Transverse colon (tissue), 4 donors: Measurements from ENCODE around the gene SKP2. TPM values are rescaled to one million over a fixed set of nuclear protein-coding genes. Genes with fewer than 3 reads are reported as not detected.

Source experiments
- DNase-seq: peaks from one replicate; pipeline ENCODE4 v3.0.0-alpha.2; 2019
- H3K27ac ChIP-seq, 4 donors: fragments of 200-600 bp; sonication (generic); 2 replicates each; pipeline ENCODE4 v1.5.1; 2016 to 2018; ENCODE audit warnings: inconsistent platforms in 4 of 4
- H3K27me3 ChIP-seq: fragments of 200-600 bp; sonication (generic); 2 replicates; pipeline ENCODE4 v1.5.1; 2017; ENCODE audit warnings: inconsistent platforms
- H3K36me3 ChIP-seq, 4 donors: fragments of 200-600 bp; sonication (generic); 2 replicates each; pipeline ENCODE4 v1.5.1; 2017 to 2019; ENCODE audit warnings: inconsistent platforms in 4 of 4
- H3K4me1 ChIP-seq, 4 donors: fragments of 200-600 bp; sonication (generic); 2 replicates each; pipeline ENCODE4 v1.5.1; 2017 to 2020; ENCODE audit warnings: inconsistent platforms in 4 of 4
- H3K4me3 ChIP-seq, 4 donors: fragments of 200-600 bp; sonication (generic); 1 replicate in 1 of 4; 2 replicates in 3 of 4; pipeline versions ENCODE4 v1.5.1 to v1.6.1; 2017 to 2019; ENCODE audit warnings: inconsistent platforms in 4 of 4
- H3K9me3 ChIP-seq, 2 donors: fragments of 200-600 bp; sonication (generic); 2 replicates each; pipeline ENCODE4 v1.5.1; 2017 to 2019; ENCODE audit warnings: inconsistent platforms in 2 of 2
- EP300 ChIP-seq: sonication (generic); formaldehyde crosslinking; IDR thresholded peaks from one replicate; pipeline ENCODE4 v1.6.1; 2017; ENCODE audit warnings: antibody characterized with exemption, low read depth
- POLR2A ChIP-seq: fragments of 450-650 bp; IDR thresholded peaks from one replicate; pipeline ENCODE4 v1.6.1; 2016; ENCODE audit warnings: antibody characterized with exemption, mild to moderate bottlenecking, moderate library complexity
- POLR2AphosphoS5 ChIP-seq, 3 donors: sonication (generic); formaldehyde crosslinking; IDR thresholded peaks; one replicate each; pipeline ENCODE4 v1.6.1; 2016; ENCODE audit warnings: antibody characterized with exemption in 3 of 3
- WGBS, 2 donors: methylation state at CpG; one replicate each; pipeline ENCODE4 v1.1.5; 2018; ENCODE audit warnings: low coverage in 1 of 2; 5-methylcytosine and 5-hydroxymethylcytosine counted together
- in situ Hi-C, 4 donors: fragments of 200-750 bp; cut with MboI; loops; one replicate each; pipeline versions ENCODE4 v1.15.0 to v1.15.1; 2017; ENCODE audit warnings: low sequenced_read_pairs in 3 of 4, low pct_ligation_motif_present in 1 of 4, low pct_unique_long_range_greater_than_20kb in 1 of 4
- intact Hi-C: fragments of 100-400 bp; cut with DNase I; formaldehyde crosslinking; loops from one replicate; pipeline ENCODE4 v1.15.1; 2023; ENCODE audit warnings: low total_unique reads
- total RNA-seq, 4 donors: library from RNA; depleted of rRNA; stranded (reverse); fragments of >200 nt; gene quantifications; one replicate each; pipeline ENCODE4 v1.1.0, GENCODE V29; 2016
- TF ChIP-seq, protein P1 (sequence below), 5 experiments: fragments of 200-600 bp in 3 of 5; fragments of 450-650 bp in 2 of 5; sonication (generic) in 3 of 5; IDR thresholded peaks; 1 replicate in 2 of 5; 2 replicates in 3 of 5; pipeline ENCODE4 v1.5.1; 2016 to 2017; ENCODE audit warnings: antibody characterized with exemption in 5 of 5, inconsistent platforms in 3 of 5, mild to moderate bottlenecking in 2 of 5, moderate library complexity in 1 of 5

SKP2 gene
- total RNA-seq, 4 donors from 2014 or later = 1.1 to 12.4 (median 8.6) TPM

DNA sequence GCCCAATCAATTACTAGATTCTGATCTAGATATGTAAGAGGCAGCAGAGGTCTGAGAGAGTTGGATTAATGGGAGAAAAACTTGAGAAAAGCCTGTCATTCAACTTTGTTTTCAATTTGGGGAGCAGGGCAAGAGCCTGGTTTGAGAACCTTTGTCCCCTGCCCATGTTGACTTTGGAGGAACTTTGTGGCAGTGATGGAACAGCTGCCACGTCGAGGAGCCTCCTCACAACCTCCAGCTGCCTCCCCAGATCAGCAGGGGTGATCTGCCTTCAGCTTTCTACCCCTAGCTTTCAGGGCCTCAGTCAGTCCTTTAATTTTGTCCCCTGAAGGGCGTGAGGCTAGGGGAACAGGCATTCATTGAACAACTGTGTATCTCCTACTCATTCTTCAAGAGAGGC, 8.7 kb downstream of the SKP2 start:
- Histone ChIP-seq H3K36me3 (peaks cover 0 to 4% (median 0%) of the 10 kb centered on the region in 4 donors), H3K4me1 (no peaks in the 10 kb centered on the region), H3K9me3 (no peaks in the 10 kb centered on the region), H3K4me3 (no peak overlapping the region), H3K27me3 (no peaks in the 10 kb centered on the region), H3K27ac (no peak overlapping the region)
- TF ChIP-seq POLR2A (no peak), EP300 (no peak), POLR2AphosphoS5 (IDR thresholded peaks at IDR 0.05) (no peak)
- TF ChIP-seq, protein P1, sequence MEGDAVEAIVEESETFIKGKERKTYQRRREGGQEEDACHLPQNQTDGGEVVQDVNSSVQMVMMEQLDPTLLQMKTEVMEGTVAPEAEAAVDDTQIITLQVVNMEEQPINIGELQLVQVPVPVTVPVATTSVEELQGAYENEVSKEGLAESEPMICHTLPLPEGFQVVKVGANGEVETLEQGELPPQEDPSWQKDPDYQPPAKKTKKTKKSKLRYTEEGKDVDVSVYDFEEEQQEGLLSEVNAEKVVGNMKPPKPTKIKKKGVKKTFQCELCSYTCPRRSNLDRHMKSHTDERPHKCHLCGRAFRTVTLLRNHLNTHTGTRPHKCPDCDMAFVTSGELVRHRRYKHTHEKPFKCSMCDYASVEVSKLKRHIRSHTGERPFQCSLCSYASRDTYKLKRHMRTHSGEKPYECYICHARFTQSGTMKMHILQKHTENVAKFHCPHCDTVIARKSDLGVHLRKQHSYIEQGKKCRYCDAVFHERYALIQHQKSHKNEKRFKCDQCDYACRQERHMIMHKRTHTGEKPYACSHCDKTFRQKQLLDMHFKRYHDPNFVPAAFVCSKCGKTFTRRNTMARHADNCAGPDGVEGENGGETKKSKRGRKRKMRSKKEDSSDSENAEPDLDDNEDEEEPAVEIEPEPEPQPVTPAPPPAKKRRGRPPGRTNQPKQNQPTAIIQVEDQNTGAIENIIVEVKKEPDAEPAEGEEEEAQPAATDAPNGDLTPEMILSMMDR (IDR thresholded peaks at IDR 0.05) = no peak
- no peak for DNase-seq
- intact Hi-C loops = no loop called here
- 40 to 85% methylated on average over 1 to 3 of the region's 3 CpGs for WGBS, 2 donors
- in situ Hi-C loops = no loop called here

DNA sequence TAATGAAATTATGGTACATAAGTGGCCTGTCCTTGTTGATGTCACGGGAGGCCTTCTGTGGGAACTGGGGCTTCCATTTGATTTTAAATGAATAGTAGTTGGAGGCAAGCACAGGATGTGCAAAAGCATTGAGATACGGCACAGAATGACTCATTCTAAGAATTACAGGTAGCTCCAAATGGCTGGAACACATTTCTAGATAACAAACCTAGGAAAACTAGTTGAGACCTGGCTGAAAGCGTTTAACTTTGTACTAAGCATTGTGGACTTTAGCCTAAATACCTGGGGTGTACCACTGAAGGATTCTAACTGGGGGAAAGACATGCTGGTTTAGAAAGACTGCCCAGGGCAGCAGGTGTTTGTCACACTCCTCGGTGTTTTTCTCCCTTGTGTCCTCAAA, 9.4 kb downstream of the SKP2 start:
- Histone ChIP-seq H3K27ac (no peak overlapping the region), H3K4me3 (no peak overlapping the region), H3K9me3 (no peaks in the 10 kb centered on the region), H3K4me1 (no peaks in the 10 kb centered on the region), H3K27me3 (no peaks in the 10 kb centered on the region), H3K36me3 (peaks cover 0 to 4% (median 0%) of the 10 kb centered on the region in 4 donors)
- 91 to 100% methylated on average over 3 to 4 of the region's 4 CpGs for WGBS, 2 donors
- TF ChIP-seq EP300 (no peak), POLR2AphosphoS5 (IDR thresholded peaks at IDR 0.05) (no peak), POLR2A (no peak)
- TF ChIP-seq, protein P1 (IDR thresholded peaks at IDR 0.05) = no peak
- no peak for DNase-seq
- in situ Hi-C loops = no loop called here
- intact Hi-C loops = no loop called here

DNA sequence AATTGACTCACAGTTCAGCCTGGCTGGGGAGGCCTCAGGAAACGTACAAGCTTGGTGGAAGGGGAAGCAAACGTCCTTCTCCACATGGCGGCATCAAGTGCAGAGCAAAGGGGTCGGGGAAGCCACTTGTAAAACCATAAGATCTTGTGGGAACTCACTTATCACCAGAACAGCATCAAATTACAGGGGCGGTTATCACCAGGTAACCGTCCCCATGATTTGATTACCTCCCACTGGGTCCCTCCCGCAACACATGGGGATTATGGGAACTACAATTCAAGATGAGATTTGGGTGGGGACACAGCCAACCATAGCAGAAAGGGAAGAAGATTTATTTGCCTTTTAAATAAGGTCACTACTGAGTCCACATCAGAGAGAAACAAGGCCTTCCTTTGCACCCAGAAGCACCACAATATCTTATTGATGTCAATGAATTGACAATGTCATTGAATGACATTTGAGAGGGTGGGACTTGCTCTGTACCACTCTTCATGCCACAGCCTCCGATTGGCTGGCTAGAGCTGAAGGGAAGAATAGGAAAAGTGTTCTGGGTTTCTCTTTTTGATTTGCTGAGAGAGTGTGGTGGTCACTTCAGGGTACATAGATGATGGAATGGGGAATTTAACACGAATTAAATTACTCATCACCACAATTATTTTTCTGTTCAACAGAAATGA, 11.0 kb downstream of the SKP2 start:
- H3K36me3 ChIP-seq = peaks cover 0 to 9% (median 4%) of the 10 kb centered on the region in 4 donors
- no peaks in the 10 kb centered on the region for H3K27me3 ChIP-seq
- no peak overlapping the region for H3K4me3 ChIP-seq
- DNase-seq = no peak
- intact Hi-C loops = no loop called here
- 88 to 96% methylated on average over 8 to 9 of the region's 9 CpGs for WGBS, 2 donors
- no peak overlapping the region for H3K27ac ChIP-seq
- TF ChIP-seq, protein P1 (IDR thresholded peaks at IDR 0.05) = no peak
- no peak for TF ChIP-seq POLR2A
- no peak for TF ChIP-seq EP300
- TF ChIP-seq POLR2AphosphoS5 (IDR thresholded peaks at IDR 0.05) = no peak
- in situ Hi-C loops = no loop called here
- no peaks in the 10 kb centered on the region for H3K4me1 ChIP-seq
- H3K9me3 ChIP-seq = no peaks in the 10 kb centered on the region

DNA sequence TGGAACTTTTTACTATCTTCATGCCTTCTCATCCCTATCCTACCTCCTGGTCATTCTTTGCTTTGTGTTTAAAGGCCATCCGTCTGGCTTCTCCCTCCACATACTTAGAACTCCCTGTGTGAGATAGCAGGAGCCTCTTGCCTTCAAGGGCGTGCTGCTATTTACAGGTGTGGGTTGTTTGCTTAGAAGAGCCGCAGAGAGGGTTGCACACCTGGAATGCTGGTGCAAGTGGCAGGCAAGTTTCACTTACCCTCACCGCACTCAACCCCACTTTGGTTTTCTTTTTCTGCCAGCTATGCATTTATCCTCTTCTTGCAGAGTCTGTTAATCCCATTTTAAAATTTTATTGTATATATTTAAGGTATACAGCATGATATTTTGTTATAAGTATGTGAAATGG, 12.6 kb downstream of the SKP2 start:
- H3K36me3 ChIP-seq = peaks cover 0 to 20% (median 6%) of the 10 kb centered on the region in 4 donors
- TF ChIP-seq POLR2AphosphoS5 (IDR thresholded peaks at IDR 0.05) (no peak), POLR2A (no peak), EP300 (no peak)
- TF ChIP-seq, protein P1 (IDR thresholded peaks at IDR 0.05) = no peak
- no peaks in the 10 kb centered on the region for H3K27me3 ChIP-seq
- intact Hi-C loops (no loop called here), in situ Hi-C loops (no loop called here)
- no peaks in the 10 kb centered on the region for H3K4me1 ChIP-seq
- H3K27ac ChIP-seq = no peak overlapping the region
- WGBS, 2 donors = 81 to 88% methylated on average over 4 of the region's 4 CpGs
- H3K4me3 ChIP-seq = no peak overlapping the region
- peak; percentile 17 for DNase-seq
- H3K9me3 ChIP-seq = no peaks in the 10 kb centered on the region
